SJCRH30 (cell line): ENCODE measurements around the gene ZNF223. TPM values are rescaled to one million over a fixed set of nuclear protein-coding genes. Genes with fewer than 3 reads are reported as not detected.

Experiments
- DNase-seq, 2 experiments: peaks; one replicate each; pipeline ENCODE4 v3.0.0-alpha.2; 2015 to 2020
- H3K27ac ChIP-seq: fragments of 250-450 bp; sonication (Bioruptor Pico); 2 replicates; pipeline ENCODE4 v1.5.1; 2020; ENCODE audit warnings: mild to moderate bottlenecking, moderate library complexity
- H3K27me3 ChIP-seq: fragments of 250-450 bp; sonication (Bioruptor Pico); 2 replicates; pipeline ENCODE4 v1.5.1; 2020; ENCODE audit warnings: mild to moderate bottlenecking, moderate library complexity
- H3K36me3 ChIP-seq: fragments of 250-450 bp; sonication (Bioruptor Pico); 2 replicates; pipeline ENCODE4 v1.5.1; 2020; ENCODE audit warnings: mild to moderate bottlenecking, moderate library complexity
- H3K4me1 ChIP-seq: fragments of 250-450 bp; sonication (Bioruptor Pico); 2 replicates; pipeline ENCODE4 v1.5.1; 2020; ENCODE audit warnings: mild to moderate bottlenecking, moderate library complexity
- H3K4me3 ChIP-seq: fragments of 250-450 bp; sonication (Bioruptor Pico); 2 replicates; pipeline ENCODE4 v1.5.1; 2020; ENCODE audit warnings: mild to moderate bottlenecking, moderate library complexity
- H3K9me3 ChIP-seq: fragments of 250-450 bp; sonication (Bioruptor Pico); replicated peaks from 2 replicates; pipeline ENCODE4 v1.5.1; 2020; ENCODE audit warnings: mild to moderate bottlenecking, moderate library complexity
- total RNA-seq: library from RNA; depleted of rRNA; stranded (reverse); fragments of >200 nt; shearing (Covaris generic); gene quantifications from 2 replicates; pipeline ENCODE4 v1.2.3, GENCODE V29; 2014; rRNA removed

Gene ZNF223
- total RNA-seq, result 5.9 and 6.3 TPM in 2 replicates

GRCh38 chr19:44051650-44052402 is at the start of gene ZNF223:
ZNF223 (plus strand) TSS chr19:44052036; CDS start chr19:44055177, 3,141 bp downstream.
- no peaks in the 10 kb centered on the region for H3K4me1 ChIP-seq
- H3K9me3 ChIP-seq, result peaks cover 8% of the 10 kb centered on the region; the same call in 1 of the 2 replicates
- H3K36me3 ChIP-seq, result peaks cover 11% of the 10 kb centered on the region
- H3K27me3 ChIP-seq, result no peaks in the 10 kb centered on the region
- H3K27ac ChIP-seq, result peak within 1 kb of the TSS; percentile 40; the same call in 1 of the 2 replicates
- DNase-seq, result peak; percentile 94 to 96
- H3K4me3 ChIP-seq, result peak within 1 kb of the TSS; percentile 72

- DNase-seq, result no peak
- peaks cover 4% of the 10 kb centered on the region for H3K36me3 ChIP-seq
- peak overlapping the region; percentile 30; the same call in 1 of the 2 replicates for H3K27ac ChIP-seq
- H3K4me1 ChIP-seq, result no peaks in the 10 kb centered on the region; the same call in 1 of the 2 replicates
- no peaks in the 10 kb centered on the region for H3K9me3 ChIP-seq
- H3K27me3 ChIP-seq, result no peaks in the 10 kb centered on the region
- peak overlapping the region; percentile 83 for H3K4me3 ChIP-seq
These were observed 49.6 kb upstream of the ZNF223 start for GRCh38 chr19:44002212-44002565.

DNA sequence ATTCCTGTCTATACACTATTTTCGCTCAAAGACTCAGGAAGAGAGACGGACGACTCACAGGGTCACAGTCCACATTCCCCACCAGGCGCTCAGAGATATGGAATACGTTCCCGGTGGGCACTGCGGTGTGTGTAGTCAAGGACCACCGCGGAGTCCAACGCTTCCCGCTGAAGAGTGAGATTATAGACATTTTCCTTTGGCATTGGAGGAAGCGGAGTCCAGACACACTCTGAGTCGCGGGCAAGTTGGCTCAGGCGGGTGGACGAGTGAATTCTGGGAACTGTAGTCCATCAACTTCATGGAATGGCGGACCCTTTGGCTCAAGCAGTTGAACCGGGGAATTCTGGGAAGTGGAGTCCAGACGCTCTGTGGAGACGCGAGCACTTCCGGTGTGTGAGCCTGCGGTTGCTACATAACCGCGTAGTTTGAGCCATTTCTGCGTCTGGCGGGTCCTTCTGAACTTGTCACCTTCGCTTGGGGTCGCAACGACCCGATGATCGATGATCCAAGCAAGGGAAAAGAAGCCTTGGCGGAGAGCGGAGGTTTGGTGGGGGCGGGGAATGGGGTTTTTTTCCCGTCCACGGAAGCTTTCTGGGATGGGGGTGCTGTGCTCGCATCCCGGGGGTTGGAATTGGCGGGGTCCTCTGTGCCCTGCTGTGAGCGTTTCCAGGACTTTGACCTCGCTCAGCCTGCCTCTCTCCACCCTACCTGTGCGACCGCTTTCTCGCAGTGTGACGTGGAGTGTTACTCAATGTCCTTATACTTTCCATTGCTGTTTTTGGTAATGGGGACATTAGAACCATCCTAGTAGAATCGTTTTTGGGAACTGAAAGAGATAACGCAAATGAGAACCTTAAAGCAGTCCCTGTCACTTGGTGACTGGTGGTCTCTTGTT is 49.0 kb upstream of the ZNF223 start, which contains the start of gene ZNF230:
TSS of gene ZNF230 (plus strand) at position 392 of the 895 bp plus-strand sequence. CDS start 4,122 bp downstream, outside the sequence.
- H3K36me3 ChIP-seq, result peaks cover 8% of the 10 kb centered on the region
- H3K4me1 ChIP-seq, result no peaks in the 10 kb centered on the region; the same call in 1 of the 2 replicates
- H3K9me3 ChIP-seq, result no peaks in the 10 kb centered on the region
- peak within 1 kb of the TSS; percentile 83 for H3K4me3 ChIP-seq
- H3K27me3 ChIP-seq, result no peaks in the 10 kb centered on the region
- peak; percentile 92 to 97 for DNase-seq
- H3K27ac ChIP-seq, result peak within 1 kb of the TSS; percentile 30; the same call in 1 of the 2 replicates

DNA sequence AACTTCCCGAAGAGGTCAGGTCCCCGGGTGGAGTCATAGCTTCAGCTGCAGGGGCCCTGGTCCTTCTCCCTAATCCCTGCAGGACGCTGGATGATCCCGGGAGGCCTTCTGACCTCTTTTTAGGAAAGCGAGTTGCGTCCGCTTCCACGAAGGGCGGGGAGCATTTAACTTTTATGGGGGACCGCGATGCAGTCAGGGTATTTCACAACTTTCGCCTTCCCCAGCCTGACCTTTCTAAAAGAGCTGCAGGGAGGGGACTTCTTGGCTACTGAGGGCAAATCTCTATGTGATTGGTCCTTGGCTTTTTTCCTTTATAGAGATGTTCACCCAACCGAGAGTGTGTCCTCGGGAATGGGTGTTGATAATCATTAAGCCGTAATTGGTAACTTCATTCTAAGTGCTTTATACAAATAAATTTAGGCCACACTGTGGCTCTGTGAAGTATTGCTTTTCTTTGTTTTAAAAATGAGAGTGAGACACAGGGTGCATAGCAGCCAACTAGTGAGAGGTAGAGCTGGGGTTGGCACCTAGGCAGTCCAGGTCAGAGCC is 48.3 kb upstream of the ZNF223 start:
- H3K27me3 ChIP-seq, result no peaks in the 10 kb centered on the region
- no peaks in the 10 kb centered on the region; the same call in 1 of the 2 replicates for H3K4me1 ChIP-seq
- peak overlapping the region; percentile 30; the same call in 1 of the 2 replicates for H3K27ac ChIP-seq
- peak; percentile 7 to 24 for DNase-seq
- H3K9me3 ChIP-seq, result no peaks in the 10 kb centered on the region
- peak overlapping the region; percentile 83 for H3K4me3 ChIP-seq
- peaks cover 13% of the 10 kb centered on the region for H3K36me3 ChIP-seq

DNA sequence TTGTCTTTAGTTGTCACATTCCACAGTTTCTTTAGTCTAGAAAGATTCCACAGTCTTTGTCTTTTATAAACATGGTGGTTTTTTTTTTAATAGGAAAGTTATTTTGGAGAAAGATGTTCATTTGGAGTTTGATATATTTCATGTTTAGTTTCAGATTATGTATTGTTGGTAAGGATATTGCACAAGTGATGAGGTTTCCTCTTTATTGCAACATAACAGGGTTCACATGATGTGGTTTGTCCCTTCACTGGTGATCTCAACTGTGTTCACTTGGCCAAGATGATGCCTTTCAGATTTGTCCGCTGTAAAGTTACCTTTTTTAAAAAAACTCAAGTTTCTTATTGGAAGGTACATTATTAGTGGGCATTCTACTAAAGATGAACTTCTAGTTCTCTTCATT is 45.9 kb upstream of the ZNF223 start:
- H3K9me3 ChIP-seq, result peaks cover 9% of the 10 kb centered on the region; the same call in 1 of the 2 replicates
- H3K27ac ChIP-seq, result no peak overlapping the region
- DNase-seq, result no peak
- H3K4me1 ChIP-seq, result no peaks in the 10 kb centered on the region; the same call in 1 of the 2 replicates
- peaks cover 38% of the 10 kb centered on the region for H3K36me3 ChIP-seq
- no peaks in the 10 kb centered on the region for H3K27me3 ChIP-seq
- no peak overlapping the region for H3K4me3 ChIP-seq

DNA sequence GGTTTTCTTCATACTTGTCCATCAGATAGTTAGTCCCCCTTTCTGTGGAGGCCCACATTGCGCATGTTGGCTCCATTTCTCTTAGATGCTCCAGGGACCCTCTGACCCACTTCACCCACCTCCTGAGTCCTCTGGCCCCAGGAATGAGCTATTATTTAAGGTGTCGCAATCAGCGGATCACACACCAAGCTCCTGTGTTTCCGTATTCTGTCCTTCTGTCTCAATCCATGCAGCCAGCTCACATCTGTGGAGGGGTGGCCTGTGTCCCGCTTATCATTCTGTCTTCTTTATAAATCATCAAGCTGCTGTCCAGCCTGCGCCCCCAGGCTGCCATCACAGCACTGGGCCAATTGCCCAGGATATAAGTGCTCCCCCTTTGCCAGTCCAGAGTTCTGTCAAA is 44.4 kb upstream of the ZNF223 start:
- Histone ChIP-seq H3K27me3 (no peaks in the 10 kb centered on the region), H3K4me3 (no peak overlapping the region), H3K36me3 (peaks cover 51% of the 10 kb centered on the region), H3K27ac (no peak overlapping the region), H3K9me3 (peaks cover 9% of the 10 kb centered on the region; the same call in 1 of the 2 replicates), H3K4me1 (no peaks in the 10 kb centered on the region)
- no peak for DNase-seq

- Histone ChIP-seq H3K36me3 (peaks cover 51% of the 10 kb centered on the region), H3K9me3 (peaks cover 9% of the 10 kb centered on the region; the same call in 1 of the 2 replicates), H3K27ac (no peak overlapping the region), H3K4me3 (no peak overlapping the region), H3K27me3 (no peaks in the 10 kb centered on the region), H3K4me1 (no peaks in the 10 kb centered on the region)
- no peak for DNase-seq
These were observed 41.4 kb upstream of the ZNF223 start for GRCh38 chr19:44010468-44010867.

- no peaks in the 10 kb centered on the region for H3K27me3 ChIP-seq
- no peaks in the 10 kb centered on the region for H3K9me3 ChIP-seq
- peaks cover under 1% of the 10 kb centered on the region; the same call in 1 of the 2 replicates for H3K4me1 ChIP-seq
- no peak overlapping the region for H3K27ac ChIP-seq
- no peak overlapping the region for H3K4me3 ChIP-seq
- H3K36me3 ChIP-seq, result no peaks in the 10 kb centered on the region
- no peak for DNase-seq
These were observed 32.3 kb upstream of the ZNF223 start for GRCh38 chr19:44019498-44019897.

GRCh38 chr19:44021221-44021620 is 30.6 kb upstream of the ZNF223 start:
- no peaks in the 10 kb centered on the region for H3K27me3 ChIP-seq
- peaks cover 4% of the 10 kb centered on the region; the same call in 1 of the 2 replicates for H3K4me1 ChIP-seq
- no peak for DNase-seq
- H3K36me3 ChIP-seq, result no peaks in the 10 kb centered on the region
- no peak overlapping the region for H3K4me3 ChIP-seq
- no peaks in the 10 kb centered on the region for H3K9me3 ChIP-seq
- H3K27ac ChIP-seq, result no peak overlapping the region

GRCh38 chr19:44024900-44025216 is 27.0 kb upstream of the ZNF223 start:
- H3K4me1 ChIP-seq, result peaks cover 4% of the 10 kb centered on the region; the same call in 1 of the 2 replicates
- peaks cover 20% of the 10 kb centered on the region for H3K36me3 ChIP-seq
- H3K9me3 ChIP-seq, result no peaks in the 10 kb centered on the region
- DNase-seq, result no peak
- peak overlapping the region; percentile 65 for H3K27ac ChIP-seq
- no peaks in the 10 kb centered on the region for H3K27me3 ChIP-seq
- peak overlapping the region; percentile 83 for H3K4me3 ChIP-seq

GRCh38 chr19:44025217-44025936 is 26.5 kb upstream of the ZNF223 start, which contains the start of gene ZNF222:
ZNF222 (plus strand) TSS chr19:44025379; CDS start chr19:44025437, 58 bp downstream.
- peak within 1 kb of the TSS; percentile 65 for H3K27ac ChIP-seq
- DNase-seq, result peak; percentile 80 to 86

DNA sequence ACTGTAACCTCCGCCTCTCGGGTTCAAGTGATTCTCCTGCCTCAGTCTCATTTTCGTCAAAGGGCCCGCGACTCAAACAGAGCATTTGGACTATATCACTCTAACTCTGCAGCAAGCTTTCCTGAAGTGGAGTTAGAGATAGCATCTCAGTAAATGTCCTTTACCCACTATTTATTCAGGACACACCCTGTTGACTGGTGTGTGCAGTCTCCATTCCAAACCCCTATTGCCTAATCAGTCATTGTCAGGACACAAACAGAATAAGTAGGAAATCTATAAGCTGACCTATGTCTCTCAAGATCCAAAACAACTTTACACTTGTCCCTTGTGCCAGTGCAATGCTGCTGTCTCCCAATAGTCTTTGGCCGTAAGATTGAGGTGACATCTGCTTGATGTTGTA is 25.2 kb upstream of the ZNF223 start:
- no peak for DNase-seq
- Histone ChIP-seq H3K27ac (no peak overlapping the region), H3K9me3 (no peaks in the 10 kb centered on the region; the same call in 1 of the 2 replicates), H3K27me3 (no peaks in the 10 kb centered on the region), H3K4me1 (peaks cover 4% of the 10 kb centered on the region; the same call in 1 of the 2 replicates), H3K36me3 (peaks cover 34% of the 10 kb centered on the region), H3K4me3 (no peak overlapping the region)

More at GRCh38 chr19:44025217-44025936, 26.5 kb upstream of the ZNF223 start, which contains the start of gene ZNF222:
- H3K27me3 ChIP-seq, result no peaks in the 10 kb centered on the region
- peak within 1 kb of the TSS; percentile 83 for H3K4me3 ChIP-seq
- H3K36me3 ChIP-seq, result peaks cover 24% of the 10 kb centered on the region
- no peaks in the 10 kb centered on the region for H3K9me3 ChIP-seq
- peaks cover 4% of the 10 kb centered on the region; the same call in 1 of the 2 replicates for H3K4me1 ChIP-seq

- peaks cover 7% of the 10 kb centered on the region for H3K9me3 ChIP-seq
- no peak overlapping the region for H3K27ac ChIP-seq
- H3K36me3 ChIP-seq, result peaks cover 45% of the 10 kb centered on the region
- H3K4me3 ChIP-seq, result no peak overlapping the region
- H3K27me3 ChIP-seq, result no peaks in the 10 kb centered on the region
- H3K4me1 ChIP-seq, result no peaks in the 10 kb centered on the region
- DNase-seq, result no peak
These were observed 19.7 kb upstream of the ZNF223 start for GRCh38 chr19:44032001-44032610.
